Progenitor cell of endocrine pancreas (in vitro differentiated cells): Measurements from ENCODE around the gene IL4. TPM values are rescaled to one million over a fixed set of nuclear protein-coding genes. Genes with fewer than 3 reads are reported as not detected.

Experiments used
- DNase-seq: peaks from one replicate; pipeline ENCODE4 v3.0.0; 2021; ENCODE audit warnings: low spot score; ENCODE audit not compliant: unreplicated experiment
- H3K27ac Mint-ChIP-seq: 2 replicates; pipeline ENCODE4 v1.8.0; 2021; ENCODE audit warnings: mild to moderate bottlenecking, moderate library complexity, mixed read lengths
- H3K27me3 Mint-ChIP-seq: 2 replicates; pipeline ENCODE4 v1.8.0; 2021; ENCODE audit warnings: mixed read lengths
- H3K36me3 Mint-ChIP-seq: 2 replicates; pipeline ENCODE4 v1.8.0; 2022; ENCODE audit warnings: mixed read lengths; ENCODE audit not compliant: insufficient read depth
- H3K4me1 Mint-ChIP-seq: 2 replicates; pipeline ENCODE4 v1.8.0; 2021; ENCODE audit warnings: low read depth, mixed read lengths
- H3K4me3 Mint-ChIP-seq: 2 replicates; pipeline ENCODE4 v1.8.0; 2021; ENCODE audit warnings: low read depth, mild to moderate bottlenecking, moderate library complexity, mixed read lengths
- H3K9me3 Mint-ChIP-seq: 2 replicates; pipeline ENCODE4 v1.8.0; 2021; ENCODE audit warnings: low read depth, mixed read lengths
- total RNA-seq: library from RNA; stranded (reverse); gene quantifications from 2 replicates; pipeline ENCODE4 v1.2.1, GENCODE V29; 2021
- TF ChIP-seq, protein P1 (sequence below): fragments of 200-600 bp; sonication (generic); IDR thresholded peaks from one replicate; pipeline ENCODE4 v1.5.0; 2021; ENCODE audit warnings: antibody characterized with exemption, mild to moderate bottlenecking; ENCODE audit not compliant: unreplicated experiment

IL4 gene
- total RNA-seq, 1 donor from 2014 or later = not detected

DNA sequence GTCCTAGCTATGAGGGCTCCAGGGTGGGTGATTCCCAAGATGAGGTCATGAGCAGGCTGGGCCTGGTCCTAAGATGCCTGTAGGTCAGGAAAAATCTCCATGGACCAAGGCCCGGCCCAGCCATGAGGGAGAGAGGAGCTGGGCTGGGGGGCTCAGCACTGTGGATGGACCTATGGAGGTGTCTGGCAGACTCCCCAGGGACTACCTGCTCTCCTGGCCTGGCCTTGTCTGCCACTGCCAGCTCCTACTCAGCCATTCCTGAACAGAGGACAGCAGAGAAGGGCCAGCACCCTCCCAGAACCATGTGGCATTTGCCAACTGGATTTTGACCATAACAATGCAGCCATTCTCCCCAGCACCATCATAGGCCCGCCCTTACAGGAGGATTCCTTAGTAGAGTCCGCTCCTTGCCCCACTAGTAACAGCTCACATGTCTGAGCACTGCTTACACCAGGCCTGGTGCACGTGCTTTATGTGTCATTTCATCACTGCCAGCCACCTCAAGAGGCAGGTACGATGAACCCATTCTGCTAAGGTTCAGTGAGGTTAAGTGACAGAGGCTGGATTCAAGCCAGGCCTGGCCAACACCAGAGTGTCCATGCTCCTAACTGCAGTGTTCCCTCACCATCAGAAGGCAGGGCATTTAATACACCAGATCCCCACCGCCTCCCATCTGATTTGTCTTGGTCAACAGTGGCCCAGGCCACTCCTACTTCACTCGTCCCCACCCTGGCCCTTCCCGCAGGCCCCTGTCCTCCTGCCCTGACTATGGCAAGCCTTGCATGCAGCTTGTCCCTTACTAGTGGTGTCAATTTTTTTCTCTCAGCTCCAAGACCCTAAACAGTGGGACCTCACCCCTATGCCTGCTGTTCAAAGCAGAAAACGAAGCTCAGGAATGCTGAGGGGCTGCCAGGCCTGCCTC lies 15.1 kb upstream of the IL4 start:
- H3K4me1 Mint-ChIP-seq = peaks cover 5% of the 10 kb centered on the region
- TF ChIP-seq, protein P1, sequence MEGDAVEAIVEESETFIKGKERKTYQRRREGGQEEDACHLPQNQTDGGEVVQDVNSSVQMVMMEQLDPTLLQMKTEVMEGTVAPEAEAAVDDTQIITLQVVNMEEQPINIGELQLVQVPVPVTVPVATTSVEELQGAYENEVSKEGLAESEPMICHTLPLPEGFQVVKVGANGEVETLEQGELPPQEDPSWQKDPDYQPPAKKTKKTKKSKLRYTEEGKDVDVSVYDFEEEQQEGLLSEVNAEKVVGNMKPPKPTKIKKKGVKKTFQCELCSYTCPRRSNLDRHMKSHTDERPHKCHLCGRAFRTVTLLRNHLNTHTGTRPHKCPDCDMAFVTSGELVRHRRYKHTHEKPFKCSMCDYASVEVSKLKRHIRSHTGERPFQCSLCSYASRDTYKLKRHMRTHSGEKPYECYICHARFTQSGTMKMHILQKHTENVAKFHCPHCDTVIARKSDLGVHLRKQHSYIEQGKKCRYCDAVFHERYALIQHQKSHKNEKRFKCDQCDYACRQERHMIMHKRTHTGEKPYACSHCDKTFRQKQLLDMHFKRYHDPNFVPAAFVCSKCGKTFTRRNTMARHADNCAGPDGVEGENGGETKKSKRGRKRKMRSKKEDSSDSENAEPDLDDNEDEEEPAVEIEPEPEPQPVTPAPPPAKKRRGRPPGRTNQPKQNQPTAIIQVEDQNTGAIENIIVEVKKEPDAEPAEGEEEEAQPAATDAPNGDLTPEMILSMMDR = no peak
- peaks cover 1% of the 10 kb centered on the region for H3K36me3 Mint-ChIP-seq
- H3K27ac Mint-ChIP-seq = no peak overlapping the region
- H3K9me3 Mint-ChIP-seq = no peaks in the 10 kb centered on the region
- H3K27me3 Mint-ChIP-seq = peaks cover 58% of the 10 kb centered on the region
- no peak for DNase-seq
- H3K4me3 Mint-ChIP-seq = no peak overlapping the region

DNA sequence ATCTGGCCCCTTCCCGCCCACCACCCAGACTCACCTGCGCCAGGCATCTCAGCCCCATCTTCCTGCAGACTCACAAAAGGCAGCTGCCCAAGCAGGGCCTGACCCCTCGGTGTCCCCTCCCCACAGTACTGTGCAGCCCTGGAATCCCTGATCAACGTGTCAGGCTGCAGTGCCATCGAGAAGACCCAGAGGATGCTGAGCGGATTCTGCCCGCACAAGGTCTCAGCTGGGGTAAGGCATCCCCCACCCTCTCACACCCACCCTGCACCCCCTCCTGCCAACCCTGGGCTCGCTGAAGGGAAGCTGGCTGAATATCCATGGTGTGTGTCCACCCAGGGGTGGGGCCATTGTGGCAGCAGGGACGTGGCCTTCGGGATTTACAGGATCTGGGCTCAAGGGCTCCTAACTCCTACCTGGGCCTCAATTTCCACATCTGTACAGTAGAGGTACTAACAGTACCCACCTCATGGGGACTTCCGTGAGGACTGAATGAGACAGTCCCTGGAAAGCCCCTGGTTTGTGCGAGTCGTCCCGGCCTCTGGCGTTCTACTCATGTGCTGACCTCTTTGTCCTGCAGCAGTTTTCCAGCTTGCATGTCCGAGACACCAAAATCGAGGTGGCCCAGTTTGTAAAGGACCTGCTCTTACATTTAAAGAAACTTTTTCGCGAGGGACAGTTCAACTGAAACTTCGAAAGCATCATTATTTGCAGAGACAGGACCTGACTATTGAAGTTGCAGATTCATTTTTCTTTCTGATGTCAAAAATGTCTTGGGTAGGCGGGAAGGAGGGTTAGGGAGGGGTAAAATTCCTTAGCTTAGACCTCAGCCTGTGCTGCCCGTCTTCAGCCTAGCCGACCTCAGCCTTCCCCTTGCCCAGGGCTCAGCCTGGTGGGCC lies 13.9 kb upstream of the IL4 start:
- Mint-ChIP-seq H3K27ac (no peak overlapping the region), H3K4me3 (no peak overlapping the region), H3K4me1 (peaks cover 9% of the 10 kb centered on the region), H3K36me3 (peaks cover under 1% of the 10 kb centered on the region), H3K9me3 (no peaks in the 10 kb centered on the region), H3K27me3 (peaks cover 52% of the 10 kb centered on the region)
- TF ChIP-seq, protein P1 = no peak
- no peak for DNase-seq

DNA sequence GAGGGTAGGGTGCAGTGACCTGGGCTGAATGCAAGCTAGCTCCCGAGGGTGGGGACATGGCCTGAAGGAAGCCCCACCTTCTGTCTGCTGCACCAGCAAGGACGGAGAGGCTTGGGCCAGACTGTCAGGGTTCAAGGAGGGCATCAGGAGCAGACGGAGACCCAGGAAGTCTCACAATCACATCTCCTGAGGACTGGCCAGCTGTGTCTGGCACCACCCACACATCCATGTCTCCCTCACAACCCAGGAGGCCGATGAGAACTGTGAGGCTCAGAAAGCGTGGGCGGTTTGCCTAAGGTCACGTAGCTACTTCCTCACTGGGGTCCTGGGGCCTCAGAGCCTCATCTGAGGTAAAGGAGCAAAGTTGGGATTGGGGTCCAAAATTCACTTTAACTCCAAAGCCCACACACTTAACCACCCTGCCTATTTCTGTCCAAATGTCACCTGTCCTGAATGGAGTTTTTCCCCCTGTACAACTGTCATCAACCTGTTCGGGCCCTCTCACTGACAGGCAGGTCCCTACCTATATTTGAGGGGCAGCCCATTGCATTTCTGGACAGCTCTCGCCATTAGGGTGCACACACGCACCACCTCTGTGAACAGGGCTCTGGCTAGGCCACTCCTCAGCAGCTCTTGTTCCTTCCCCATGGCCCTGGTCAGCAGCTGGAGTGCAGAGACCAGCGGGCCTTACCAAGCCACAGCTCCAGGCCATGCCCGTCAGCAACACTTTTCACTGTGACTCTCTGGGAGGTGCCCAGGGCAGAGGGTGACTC lies 12.4 kb upstream of the IL4 start:
- Mint-ChIP-seq H3K4me1 (peaks cover 9% of the 10 kb centered on the region), H3K36me3 (no peaks in the 10 kb centered on the region), H3K4me3 (no peak overlapping the region), H3K9me3 (no peaks in the 10 kb centered on the region), H3K27me3 (peaks cover 46% of the 10 kb centered on the region), H3K27ac (no peak overlapping the region)
- no peak for DNase-seq
- TF ChIP-seq, protein P1 = no peak

DNA sequence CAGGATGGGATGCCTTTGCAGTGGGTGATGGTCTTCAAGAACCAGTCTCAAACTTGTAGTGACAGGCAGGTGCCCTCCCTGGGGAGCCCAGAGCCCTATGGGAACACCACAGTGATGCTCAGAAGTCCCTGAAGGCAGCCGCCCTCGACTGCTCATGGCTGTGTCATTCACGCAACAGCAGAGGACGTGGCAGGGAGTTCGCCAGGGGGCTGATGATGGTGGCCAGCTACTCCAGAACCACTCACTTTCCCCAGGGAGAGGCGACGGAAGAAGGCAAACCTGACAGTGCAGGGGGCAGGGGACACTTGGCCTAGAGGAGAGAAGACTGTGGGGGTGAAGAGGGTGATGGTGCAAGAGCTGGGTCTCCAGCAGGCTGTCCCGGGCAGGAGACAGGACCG lies 11.8 kb upstream of the IL4 start:
- Mint-ChIP-seq H3K4me1 (peaks cover 9% of the 10 kb centered on the region), H3K9me3 (no peaks in the 10 kb centered on the region)
- TF ChIP-seq, protein P1 = no peak

More for the DNA sequence above, 11.8 kb upstream of the IL4 start:
- no peak for DNase-seq
- Mint-ChIP-seq H3K36me3 (no peaks in the 10 kb centered on the region), H3K27me3 (peaks cover 44% of the 10 kb centered on the region), H3K4me3 (no peak overlapping the region), H3K27ac (no peak overlapping the region)
